Ishikawa (cell line): ENCODE data around the gene EEPD1.

Experiments
- CEBPB ChIP-seq: IDR thresholded peaks from 2 replicates; pipeline ENCODE4 v1.6.1; 2012
- CREB1 ChIP-seq: IDR thresholded peaks from 2 replicates; pipeline ENCODE4 v1.6.1; 2012; ENCODE audit warnings: low read depth
- EGR1 ChIP-seq: IDR thresholded peaks from 2 replicates; pipeline ENCODE4 v1.6.1; 2012
- EP300 ChIP-seq: IDR thresholded peaks from 2 replicates; pipeline ENCODE4 v1.6.1; 2012; ENCODE audit warnings: borderline replicate concordance
- FOXM1 ChIP-seq: IDR thresholded peaks from 2 replicates; pipeline ENCODE4 v1.6.1; 2012; ENCODE audit warnings: low read depth, borderline replicate concordance
- NFIC ChIP-seq: IDR thresholded peaks from 2 replicates; pipeline ENCODE4 v1.6.1; 2012
- RAD21 ChIP-seq: IDR thresholded peaks from 2 replicates; pipeline ENCODE4 v1.6.1; 2012; ENCODE audit warnings: low read depth
- TAF1 ChIP-seq: IDR thresholded peaks from 2 replicates; pipeline ENCODE4 v1.6.1; 2012; ENCODE audit warnings: low read depth, mild to moderate bottlenecking
- TCF12 ChIP-seq: IDR thresholded peaks from 2 replicates; pipeline ENCODE4 v1.6.1; 2012; ENCODE audit warnings: low read depth
- TEAD4 ChIP-seq: IDR thresholded peaks from 2 replicates; pipeline ENCODE4 v1.6.1; 2012
- USF1 ChIP-seq: IDR thresholded peaks from 2 replicates; pipeline ENCODE4 v1.6.1; 2012
- YY1 ChIP-seq: IDR thresholded peaks from 2 replicates; pipeline ENCODE4 v1.6.1; 2012; ENCODE audit warnings: low read depth
- ZBTB7A ChIP-seq: IDR thresholded peaks from 2 replicates; pipeline ENCODE4 v1.6.1; 2012; ENCODE audit warnings: low read depth
- TF ChIP-seq, protein P1 (sequence below): IDR thresholded peaks from 2 replicates; pipeline ENCODE4 v1.6.1; 2012
- TF ChIP-seq, protein P2 (sequence below): IDR thresholded peaks from 2 replicates; pipeline ENCODE4 v1.6.1; 2012; ENCODE audit warnings: low read depth, mild to moderate bottlenecking

Gene EEPD1

DNA sequence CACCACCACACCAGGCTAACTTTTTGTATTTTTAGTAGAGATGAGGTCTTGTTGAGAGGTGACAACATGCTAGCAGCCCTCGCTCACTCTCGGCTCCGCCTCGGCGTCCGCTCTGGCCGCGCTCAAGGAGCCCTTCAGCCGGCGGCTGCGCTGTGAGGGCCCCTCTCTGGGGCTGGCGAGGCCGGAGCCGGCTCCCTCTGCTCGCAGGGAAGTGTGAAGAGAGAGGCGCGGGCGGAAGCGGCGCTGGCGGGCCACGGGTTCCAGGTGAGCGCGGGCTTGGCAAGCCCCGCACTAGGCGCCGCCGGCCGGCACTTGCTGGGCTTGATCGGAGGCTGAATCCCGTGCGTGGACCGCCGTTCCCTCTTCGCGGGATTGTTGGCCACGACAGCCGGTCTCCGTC is 83.0 kb downstream of the EEPD1 start:
- TF ChIP-seq TEAD4 (no peak), EGR1 (no peak), NFIC (no peak), CEBPB (no peak), FOXM1 (no peak)
- TF ChIP-seq, protein P1, sequence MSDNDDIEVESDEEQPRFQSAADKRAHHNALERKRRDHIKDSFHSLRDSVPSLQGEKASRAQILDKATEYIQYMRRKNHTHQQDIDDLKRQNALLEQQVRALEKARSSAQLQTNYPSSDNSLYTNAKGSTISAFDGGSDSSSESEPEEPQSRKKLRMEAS = no peak
- TF ChIP-seq, protein P2, sequence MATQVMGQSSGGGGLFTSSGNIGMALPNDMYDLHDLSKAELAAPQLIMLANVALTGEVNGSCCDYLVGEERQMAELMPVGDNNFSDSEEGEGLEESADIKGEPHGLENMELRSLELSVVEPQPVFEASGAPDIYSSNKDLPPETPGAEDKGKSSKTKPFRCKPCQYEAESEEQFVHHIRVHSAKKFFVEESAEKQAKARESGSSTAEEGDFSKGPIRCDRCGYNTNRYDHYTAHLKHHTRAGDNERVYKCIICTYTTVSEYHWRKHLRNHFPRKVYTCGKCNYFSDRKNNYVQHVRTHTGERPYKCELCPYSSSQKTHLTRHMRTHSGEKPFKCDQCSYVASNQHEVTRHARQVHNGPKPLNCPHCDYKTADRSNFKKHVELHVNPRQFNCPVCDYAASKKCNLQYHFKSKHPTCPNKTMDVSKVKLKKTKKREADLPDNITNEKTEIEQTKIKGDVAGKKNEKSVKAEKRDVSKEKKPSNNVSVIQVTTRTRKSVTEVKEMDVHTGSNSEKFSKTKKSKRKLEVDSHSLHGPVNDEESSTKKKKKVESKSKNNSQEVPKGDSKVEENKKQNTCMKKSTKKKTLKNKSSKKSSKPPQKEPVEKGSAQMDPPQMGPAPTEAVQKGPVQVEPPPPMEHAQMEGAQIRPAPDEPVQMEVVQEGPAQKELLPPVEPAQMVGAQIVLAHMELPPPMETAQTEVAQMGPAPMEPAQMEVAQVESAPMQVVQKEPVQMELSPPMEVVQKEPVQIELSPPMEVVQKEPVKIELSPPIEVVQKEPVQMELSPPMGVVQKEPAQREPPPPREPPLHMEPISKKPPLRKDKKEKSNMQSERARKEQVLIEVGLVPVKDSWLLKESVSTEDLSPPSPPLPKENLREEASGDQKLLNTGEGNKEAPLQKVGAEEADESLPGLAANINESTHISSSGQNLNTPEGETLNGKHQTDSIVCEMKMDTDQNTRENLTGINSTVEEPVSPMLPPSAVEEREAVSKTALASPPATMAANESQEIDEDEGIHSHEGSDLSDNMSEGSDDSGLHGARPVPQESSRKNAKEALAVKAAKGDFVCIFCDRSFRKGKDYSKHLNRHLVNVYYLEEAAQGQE = no peak

DNA sequence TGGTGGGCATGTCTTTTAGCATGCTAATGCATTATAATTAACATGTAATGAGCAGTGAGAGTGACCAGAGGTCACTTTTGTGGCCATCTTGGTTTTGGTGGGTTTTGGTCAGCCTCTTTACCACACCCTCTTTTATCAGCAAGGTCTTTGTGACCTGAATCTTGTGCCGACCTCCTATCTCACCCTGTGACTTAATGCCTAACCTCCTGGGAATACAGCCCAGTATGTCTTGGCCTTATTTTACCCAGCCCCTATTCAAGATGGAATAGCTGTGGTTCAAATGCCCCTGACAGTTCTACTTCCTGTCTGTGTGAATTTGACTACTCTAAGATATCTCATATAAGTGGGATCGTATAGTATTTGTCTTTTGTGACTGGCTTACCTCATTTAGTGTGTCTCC is 85.1 kb downstream of the EEPD1 start:
- TF ChIP-seq EP300 (no peak), CREB1 (no peak)

GRCh38 chr7:36244429-36244828 is 91.4 kb downstream of the EEPD1 start:
- TF ChIP-seq FOXM1 (no peak), ZBTB7A (no peak), EGR1 (no peak), NFIC (no peak), EP300 (no peak), CREB1 (no peak), RAD21 (no peak), TAF1 (no peak), TEAD4 (no peak), TCF12 (no peak), CEBPB (no peak), YY1 (no peak), USF1 (no peak)
- TF ChIP-seq, protein P2 = no peak
- TF ChIP-seq, protein P1 = no peak

GRCh38 chr7:36245684-36246299 is 92.7 kb downstream of the EEPD1 start:
- no peak for TF ChIP-seq EGR1
- TF ChIP-seq TAF1 = no peak
- no peak for TF ChIP-seq USF1
- TF ChIP-seq TEAD4 = no peak
- TF ChIP-seq EP300 = no peak
- TF ChIP-seq FOXM1 = no peak
- TF ChIP-seq YY1 = no peak
- no peak for TF ChIP-seq CEBPB
- no peak for TF ChIP-seq ZBTB7A
- no peak for TF ChIP-seq RAD21
- TF ChIP-seq TCF12 = no peak
- TF ChIP-seq, protein P1 = no peak
- TF ChIP-seq, protein P2 = no peak
- TF ChIP-seq CREB1 = no peak
- TF ChIP-seq NFIC = no peak

DNA sequence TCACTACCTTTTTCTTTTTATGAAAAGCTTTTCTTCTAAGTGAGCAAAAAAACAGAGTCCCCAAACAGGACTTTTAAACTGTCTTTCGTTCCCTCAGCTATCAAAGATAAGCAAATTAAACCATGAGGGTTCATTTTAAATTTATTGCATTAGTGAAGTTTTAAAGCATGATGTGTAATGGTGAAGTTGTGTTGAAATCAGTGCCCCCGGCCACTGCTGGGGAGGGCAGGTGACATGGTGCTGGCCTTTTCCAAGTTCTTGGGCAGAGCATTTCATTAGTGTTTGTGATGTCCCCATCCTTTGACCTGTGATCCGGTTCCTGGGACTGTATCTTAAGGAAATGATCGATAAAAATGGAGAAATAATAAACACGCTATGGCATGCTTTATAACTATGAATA is 96.0 kb downstream of the EEPD1 start:
- TF ChIP-seq ZBTB7A (no peak), TEAD4 (no peak), NFIC (no peak)
- TF ChIP-seq, protein P1 = no peak
